ENCODE data around the gene ANP32E.
"Not testable (repeated sequence)": the region's sequence is repeated elsewhere in the genome, so short reads cannot be mapped to it uniquely, and the experiment has no call there.

Gene ANP32E

GRCh38 chr1:150256554-150257341, 20.8 kb upstream of the ANP32E start:
- TF ChIP-seq CTCF (IDR thresholded peaks at IDR 0.05; ENCODE audit: insufficient read depth, low read depth, low read length, missing control alignments): no peak
- H3K4me3 ChIP-seq (ENCODE audit: low read depth, low read length): no peak overlapping the region
- DNase-seq (ENCODE audit: low read depth): no peak

GRCh38 chr1:150256198-150256553, 20.3 kb upstream of the ANP32E start:
- no peak for TF ChIP-seq CTCF (IDR thresholded peaks at IDR 0.05; ENCODE audit: insufficient read depth, low read depth, low read length, missing control alignments)
- no peak overlapping the region for H3K4me3 ChIP-seq (ENCODE audit: low read depth, low read length)
- DNase-seq (ENCODE audit: low read depth): no peak

GRCh38 chr1:150249936-150250335, 14.0 kb upstream of the ANP32E start:
- no peak for TF ChIP-seq CTCF (IDR thresholded peaks at IDR 0.05; ENCODE audit: insufficient read depth, low read depth, low read length, missing control alignments)
- H3K4me3 ChIP-seq (ENCODE audit: low read depth, low read length): no peak overlapping the region
- no peak for DNase-seq (ENCODE audit: low read depth)

GRCh38 chr1:150243003-150243402, 7.1 kb upstream of the ANP32E start:
- DNase-seq (ENCODE audit: low read depth): no peak
- no peak overlapping the region for H3K4me3 ChIP-seq (ENCODE audit: low read depth, low read length)
- no peak for TF ChIP-seq CTCF (IDR thresholded peaks at IDR 0.05; ENCODE audit: insufficient read depth, low read depth, low read length, missing control alignments)

GRCh38 chr1:150237746-150238145, 1.8 kb upstream of the ANP32E start:
- no peak for DNase-seq (ENCODE audit: low read depth)
- no peak for TF ChIP-seq CTCF (IDR thresholded peaks at IDR 0.05; ENCODE audit: insufficient read depth, low read depth, low read length, missing control alignments)

GRCh38 chr1:150237176-150237575, 1.3 kb upstream of the ANP32E start:
- DNase-seq (ENCODE audit: low read depth); H3K4me3 ChIP-seq (ENCODE audit: low read depth, low read length): not testable (repeated sequence)

More at GRCh38 chr1:150237746-150238145, 1.8 kb upstream of the ANP32E start:
- no peak overlapping the region for H3K4me3 ChIP-seq (ENCODE audit: low read depth, low read length)

- TF ChIP-seq CTCF (IDR thresholded peaks at IDR 0.05; ENCODE audit: insufficient read depth, low read depth, low read length, missing control alignments): no peak
- no peak for DNase-seq (ENCODE audit: low read depth)
- H3K4me3 ChIP-seq (ENCODE audit: low read depth, low read length): peak overlapping the region; percentile 98
Observed at GRCh38 chr1:150236614-150237100, 745 bp upstream of the ANP32E start.

Measured in GM12865 (cell line).